Pancreas (tissue), 10 donors: ENCODE results near the gene INHBB. TPM values are rescaled to one million over a fixed set of nuclear protein-coding genes. Genes with fewer than 3 reads are reported as not detected.

Source experiments
- ATAC-seq, 4 donors: fragments of 200-7000 bp; cut with Tn5 transposase; one replicate each; pipeline versions ENCODE4 v1.8.0 to v1.9.1; 2020; ENCODE audit warnings: mild to moderate bottlenecking in 4 of 4, moderate library complexity in 4 of 4
- DNase-seq, 6 donors: peaks; one replicate each; pipeline ENCODE4 v3.0.0-alpha.2; 2020
- FAIRE-seq: peaks from 2 replicates; lab custom pipeline; 2012; peaks lifted over from hg19 to GRCh38; lab: Jason Lieb, UNC
- H3K27ac ChIP-seq, 4 donors: fragments of 200-600 bp; sonication (generic); 1 replicate in 3 of 4; 2 replicates in 1 of 4; pipeline versions ENCODE4 v1.5.0 to v1.8.0; 2020
- H3K27me3 ChIP-seq, 4 donors: fragments of 200-600 bp; one replicate each; pipeline ENCODE4 v1.8.0; 2021
- H3K36me3 ChIP-seq, 3 donors: fragments of 200-600 bp; sonication (generic) in 1 of 3; one replicate each; pipeline versions ENCODE4 v1.5.0 to v1.8.0; 2020 to 2021
- H3K4me1 ChIP-seq, 3 donors: fragments of 200-600 bp; one replicate each; pipeline ENCODE4 v1.8.0; 2021
- H3K4me3 ChIP-seq, 4 donors: fragments of 200-600 bp; sonication (generic) in 2 of 4; one replicate each; pipeline versions ENCODE4 v1.5.0 to v1.8.0; 2020 to 2021
- H3K9me3 ChIP-seq, 4 donors: fragments of 200-600 bp; one replicate each; pipeline ENCODE4 v1.8.0; 2021
- WGBS, 2 donors: extraction: QIAGEN DNeasy Blood & Tissue Kit; methylation state at CpG; one replicate each; pipeline ENCODE4 v1.1.7; 2013; 5-methylcytosine and 5-hydroxymethylcytosine counted together
- intact Hi-C, 3 donors: fragments of 100-400 bp; cut with DNase I; formaldehyde crosslinking; loops; one replicate each; pipeline versions ENCODE4 v1.11.1 to v1.14.2; 2022
- polyA plus RNA-seq, 2 donors: library from polyadenylated mRNA; stranded (reverse); fragments of 200-250 nt; gene quantifications; one replicate each; pipeline ENCODE4 v1.2.3, GENCODE V29; 2013
- total RNA-seq, 6 donors: library from RNA; stranded (reverse); fragmentation: NEBNext Ultra II Directional in 4 of 6; extraction: Animal tissue kit (Norgen Biotek cat#: 25700) in 4 of 6; gene quantifications; one replicate each; pipeline versions ENCODE4 v1.2.1 to v1.2.4, GENCODE V29; 2021 to 2023
- TF ChIP-seq, protein P1 (sequence below), 4 donors: fragments of 200-600 bp; sonication (generic) in 3 of 4; IDR thresholded peaks; one replicate each; pipeline versions ENCODE4 v1.5.0 to v1.8.0; 2021; ENCODE audit warnings: antibody characterized with exemption in 4 of 4
- donor health status: healthy with polysubstance abuse.
- donor health status: DM: no; HTN: no; CAD: no; lungs with moderate emphysema.
- donor health status: DM: no; HTN: no; CAD: no.
- donor health status: control.
- donor health status: control.
- donor health status: Bipolar disorder and iron deficiency.
- donor health status: DM: yes; HTN: yes; CAD: no.
- donor health status: DM: no; HTN: no; CAD: no.
- donor health status: DM: no; HTN: no; CAD: no.
- donor health status: DM: yes; HTN: yes; CAD: no.

Gene INHBB
- total and polyA plus RNA-seq, 8 donors, result 0.59 to 5.1 (median 2.5) TPM

- Histone ChIP-seq H3K27ac (no peak overlapping the region), H3K27me3 (no peaks in the 10 kb centered on the region), H3K4me1 (peaks cover 0 to 9% (median 9%) of the 10 kb centered on the region in 3 donors), H3K4me3 (no peak overlapping the region), H3K36me3 (no peaks in the 10 kb centered on the region), H3K9me3 (no peaks in the 10 kb centered on the region)
- ATAC-seq (no peak), DNase-seq (no peak), FAIRE-seq (no peak)
- TF ChIP-seq, protein P1, sequence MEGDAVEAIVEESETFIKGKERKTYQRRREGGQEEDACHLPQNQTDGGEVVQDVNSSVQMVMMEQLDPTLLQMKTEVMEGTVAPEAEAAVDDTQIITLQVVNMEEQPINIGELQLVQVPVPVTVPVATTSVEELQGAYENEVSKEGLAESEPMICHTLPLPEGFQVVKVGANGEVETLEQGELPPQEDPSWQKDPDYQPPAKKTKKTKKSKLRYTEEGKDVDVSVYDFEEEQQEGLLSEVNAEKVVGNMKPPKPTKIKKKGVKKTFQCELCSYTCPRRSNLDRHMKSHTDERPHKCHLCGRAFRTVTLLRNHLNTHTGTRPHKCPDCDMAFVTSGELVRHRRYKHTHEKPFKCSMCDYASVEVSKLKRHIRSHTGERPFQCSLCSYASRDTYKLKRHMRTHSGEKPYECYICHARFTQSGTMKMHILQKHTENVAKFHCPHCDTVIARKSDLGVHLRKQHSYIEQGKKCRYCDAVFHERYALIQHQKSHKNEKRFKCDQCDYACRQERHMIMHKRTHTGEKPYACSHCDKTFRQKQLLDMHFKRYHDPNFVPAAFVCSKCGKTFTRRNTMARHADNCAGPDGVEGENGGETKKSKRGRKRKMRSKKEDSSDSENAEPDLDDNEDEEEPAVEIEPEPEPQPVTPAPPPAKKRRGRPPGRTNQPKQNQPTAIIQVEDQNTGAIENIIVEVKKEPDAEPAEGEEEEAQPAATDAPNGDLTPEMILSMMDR (IDR thresholded peaks at IDR 0.05), result no peak
- intact Hi-C loops, result no loop called here
- 89 to 95% methylated on average over 10 of the region's 10 CpGs for WGBS, 2 donors
These were observed 24.1 kb upstream of the INHBB start for GRCh38 chr2:120321721-120322284.

GRCh38 chr2:120322329-120322728, 23.6 kb upstream of the INHBB start:
- 88 to 92% methylated on average over 7 of the region's 7 CpGs for WGBS, 2 donors
- H3K4me1 ChIP-seq, result peaks cover 0 to 9% (median 9%) of the 10 kb centered on the region in 3 donors
- H3K27ac ChIP-seq, result no peak overlapping the region
- no peaks in the 10 kb centered on the region for H3K9me3 ChIP-seq
- peak in 1 of 6 donors; percentile 15 for DNase-seq
- intact Hi-C loops, result no loop called here
- no peaks in the 10 kb centered on the region for H3K36me3 ChIP-seq
- FAIRE-seq, result no peak
- H3K27me3 ChIP-seq, result no peaks in the 10 kb centered on the region
- H3K4me3 ChIP-seq, result no peak overlapping the region
- TF ChIP-seq, protein P1 (IDR thresholded peaks at IDR 0.05), result no peak
- ATAC-seq, result no peak

- Histone ChIP-seq H3K27me3 (no peaks in the 10 kb centered on the region), H3K4me1 (peaks cover 0 to 9% (median 9%) of the 10 kb centered on the region in 3 donors), H3K9me3 (no peaks in the 10 kb centered on the region), H3K4me3 (no peak overlapping the region), H3K27ac (no peak overlapping the region), H3K36me3 (no peaks in the 10 kb centered on the region)
- TF ChIP-seq, protein P1 (IDR thresholded peaks at IDR 0.05), result no peak
- intact Hi-C loops, result no loop called here
- ATAC-seq (peak; percentile 94 to 98 (median 96)), FAIRE-seq (no peak), DNase-seq (peak; percentile 75 to 93 (median 82))
- WGBS, 2 donors, result 30 to 36% methylated on average over 10 of the region's 10 CpGs
These were observed 22.7 kb upstream of the INHBB start for GRCh38 chr2:120323214-120323613.

GRCh38 chr2:120323807-120324399, 22.0 kb upstream of the INHBB start:
- TF ChIP-seq, protein P1 (IDR thresholded peaks at IDR 0.05), result no peak
- WGBS, 2 donors, result 56 to 58% methylated on average over 10 of the region's 10 CpGs
- no peaks in the 10 kb centered on the region for H3K36me3 ChIP-seq
- no peak for FAIRE-seq
- DNase-seq, result peak in 1 of 6 donors; percentile 3
- no peak overlapping the region for H3K4me3 ChIP-seq
- H3K27ac ChIP-seq, result no peak overlapping the region
- H3K9me3 ChIP-seq, result no peaks in the 10 kb centered on the region
- peak in 2 of 4 donors; percentile 19 to 29 for ATAC-seq
- intact Hi-C loops, result no loop called here
- peaks cover 0 to 9% (median 9%) of the 10 kb centered on the region in 3 donors for H3K4me1 ChIP-seq
- H3K27me3 ChIP-seq, result no peaks in the 10 kb centered on the region

DNA sequence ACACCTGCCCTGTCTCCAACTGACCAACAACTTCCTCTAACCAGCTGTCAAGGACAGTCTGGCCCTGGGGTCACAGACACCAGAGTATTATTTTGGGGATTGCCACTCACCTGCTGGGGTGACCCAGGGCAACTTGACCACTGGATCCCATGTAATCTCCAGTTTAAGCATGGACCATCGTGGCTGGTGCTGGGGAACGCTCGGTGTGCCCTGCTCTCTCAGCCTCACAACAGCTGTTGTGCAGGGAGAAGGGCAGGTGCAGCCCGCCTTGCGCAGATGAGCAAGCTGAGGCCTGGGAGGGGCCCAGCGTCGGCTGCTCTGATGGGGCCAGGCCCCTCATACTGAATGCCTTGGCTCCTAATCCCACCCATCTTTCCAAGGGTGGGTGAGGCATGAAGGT, 21.0 kb upstream of the INHBB start:
- TF ChIP-seq, protein P1 (IDR thresholded peaks at IDR 0.05), result no peak
- H3K36me3 ChIP-seq, result no peaks in the 10 kb centered on the region
- ATAC-seq, result no peak
- no peaks in the 10 kb centered on the region for H3K27me3 ChIP-seq
- no peak for FAIRE-seq
- H3K4me1 ChIP-seq, result peaks cover 0 to 9% (median 9%) of the 10 kb centered on the region in 3 donors
- 93 to 97% methylated on average over 7 of the region's 7 CpGs for WGBS, 2 donors
- no peaks in the 10 kb centered on the region for H3K9me3 ChIP-seq
- no peak overlapping the region for H3K4me3 ChIP-seq
- DNase-seq, result peak in 1 of 6 donors; percentile 10
- H3K27ac ChIP-seq, result no peak overlapping the region
- intact Hi-C loops, result no loop called here
